A549 (cell line): ENCODE results near the gene CCDC34. TPM values are rescaled to one million over a fixed set of nuclear protein-coding genes. Genes with fewer than 3 reads are reported as not detected.
A peak's percentile ranks its signal among the peaks of the same experiment; 100 is the strongest.

ENCODE experiments used
- ATAC-seq, 2 experiments: fragments of 200-7000 bp in 1 of 2; fragments of >200 bp in 1 of 2; cut with Nextera tagmentation in 1 of 2; cut with Tn5 transposase in 1 of 2; 3 replicates each; pipeline versions ENCODE4 v1.8.0 to v1.9.1; 2018 to 2020; ENCODE audit warnings: mild to moderate bottlenecking in 1 of 2, moderate library complexity in 1 of 2
- CTCF ChIA-PET: fragments of 300-600 bp; sonication (Branson Sonifier 250); formaldehyde crosslinking; extraction: SDS; loops from one replicate; lab custom pipeline; 2021; ENCODE audit warnings: antibody characterized with exemption, inconsistent platforms; lab: Yijun Ruan, JAX
- POLR2A ChIA-PET: fragments of 350-600 bp; formaldehyde crosslinking; extraction: SDS; loops from one replicate; lab custom pipeline; 2021; ENCODE audit warnings: antibody characterized with exemption, inconsistent platforms; lab: Yijun Ruan, JAX
- DNase-seq, 2 experiments: peaks; one replicate each; pipeline versions ENCODE4 v3.0.0 to v3.0.0-alpha.2; 2011 to 2016; ENCODE audit warnings: low read depth in 1 of 2, low spot score in 1 of 2
- FAIRE-seq: peaks from 2 replicates; lab custom pipeline; 2011; peaks lifted over from hg19 to GRCh38; lab: Jason Lieb, UNC
- H3K27ac ChIP-seq, 2 experiments: fragments of >200 bp; sonication (Bioruptor Twin); formaldehyde crosslinking; 3 replicates each; pipeline ENCODE4 v1.5.1; 2016 to 2017
- H3K4me1 ChIP-seq: fragments of >200 bp; sonication (Bioruptor Twin); formaldehyde crosslinking; 3 replicates; pipeline ENCODE4 v1.6.1; 2016
- H3K4me2 ChIP-seq: fragments of >200 bp; sonication (Bioruptor Twin); formaldehyde crosslinking; 3 replicates; pipeline ENCODE4 v1.6.1; 2016
- H3K4me3 ChIP-seq: fragments of >200 bp; sonication (Bioruptor Twin); formaldehyde crosslinking; 3 replicates; pipeline ENCODE4 v1.5.1; 2016
- H3K9me3 ChIP-seq: fragments of >200 bp; sonication (Bioruptor Twin); formaldehyde crosslinking; 3 replicates; pipeline ENCODE4 v1.6.1; 2016
- CBX2 ChIP-seq: fragments of 200-600 bp; sonication (generic); IDR thresholded peaks from 2 replicates; pipeline ENCODE4 v1.6.1; 2016; ENCODE audit warnings: low read depth, mild to moderate bottlenecking, borderline replicate concordance
- CBX8 ChIP-seq: fragments of 200-600 bp; sonication (generic); IDR thresholded peaks from 2 replicates; pipeline ENCODE4 v1.6.1; 2016
- CEBPB ChIP-seq, 2 experiments: fragments of >200 bp in 1 of 2; sonication (Bioruptor Twin) in 1 of 2; formaldehyde crosslinking in 1 of 2; IDR thresholded peaks; 2 replicates each; pipeline ENCODE4 v1.6.1; 2012 to 2016
- CHD2 ChIP-seq: fragments of 150-350 bp; IDR thresholded peaks from 2 replicates; pipeline ENCODE4 v1.6.1; 2014; ENCODE audit warnings: low read length; ENCODE audit not compliant: partially characterized antibody
- CHD4 ChIP-seq: fragments of 200-600 bp; sonication (generic); IDR thresholded peaks from 2 replicates; pipeline ENCODE4 v1.6.1; 2016; ENCODE audit warnings: antibody characterized with exemption, mild to moderate bottlenecking, borderline replicate concordance
- CTCF ChIP-seq: fragments of >200 bp; sonication (Bioruptor Twin); formaldehyde crosslinking; IDR thresholded peaks from 3 replicates; pipeline ENCODE4 v1.5.1; 2016
- ESRRA ChIP-seq: fragments of 150-350 bp; IDR thresholded peaks from 2 replicates; pipeline ENCODE4 v1.6.1; 2014; ENCODE audit warnings: mild to moderate bottlenecking, low read length, borderline replicate concordance
- FOSL2 ChIP-seq, 2 experiments: fragments of 450-650 bp in 1 of 2; fragments of >200 bp in 1 of 2; sonication (Bioruptor Twin) in 1 of 2; formaldehyde crosslinking; IDR thresholded peaks; 2 replicates each; pipeline versions ENCODE4 v1.5.0 to v1.6.1; 2016 to 2020; ENCODE audit warnings: mild to moderate bottlenecking in 1 of 2, moderate library complexity in 1 of 2
- GATA3 ChIP-seq: IDR thresholded peaks from 2 replicates; pipeline ENCODE4 v1.6.1; 2012; ENCODE audit warnings: borderline replicate concordance
- HDAC2 ChIP-seq: fragments of 200-600 bp; sonication (generic); IDR thresholded peaks from 2 replicates; pipeline ENCODE4 v1.6.1; 2016
- HOXA7 ChIP-seq: fragments of 250-450 bp; sonication (Bioruptor Pico); IDR thresholded peaks from 2 replicates; pipeline ENCODE4 v1.5.0; 2020; ENCODE audit warnings: mild to moderate bottlenecking, moderate library complexity
- HOXB5 ChIP-seq: fragments of 250-450 bp; sonication (Bioruptor Pico); IDR thresholded peaks from 2 replicates; pipeline ENCODE4 v1.5.0; 2020; ENCODE audit warnings: mild to moderate bottlenecking, moderate library complexity
- JUN ChIP-seq, 2 experiments: fragments of >200 bp; sonication (Bioruptor Twin); formaldehyde crosslinking; IDR thresholded peaks; 2 replicates in 1 of 2; 3 replicates in 1 of 2; pipeline ENCODE4 v1.6.1; 2016 to 2017
- MAFK ChIP-seq: fragments of 450-650 bp; IDR thresholded peaks from 2 replicates; pipeline ENCODE4 v1.6.1; 2014; ENCODE audit not compliant: partially characterized antibody
- NFE2L2 ChIP-seq: fragments of 150-350 bp; conservative IDR thresholded peaks from 2 replicates; pipeline ENCODE4 v1.6.1; 2014; ENCODE audit warnings: low read length
- RAD21 ChIP-seq, 2 experiments: fragments of >200 bp in 1 of 2; sonication (Bioruptor Twin) in 1 of 2; formaldehyde crosslinking in 1 of 2; IDR thresholded peaks in 1 of 2; conservative IDR thresholded peaks in 1 of 2; 2 replicates in 1 of 2; 3 replicates in 1 of 2; pipeline ENCODE4 v1.6.1; 2012 to 2018; ENCODE audit warnings: inconsistent platforms in 1 of 2
- SMC3 ChIP-seq: fragments of >200 bp; sonication (Bioruptor Twin); formaldehyde crosslinking; IDR thresholded peaks from 3 replicates; pipeline ENCODE4 v1.6.1; 2018; ENCODE audit warnings: inconsistent platforms
- ZNF302 ChIP-seq: fragments of 250-450 bp; sonication (Bioruptor Pico); IDR thresholded peaks from 2 replicates; pipeline ENCODE4 v1.9.0; 2021; ENCODE audit warnings: inconsistent platforms, mild to moderate bottlenecking, moderate library complexity
- WGBS: methylation state at CpG from one replicate; pipeline ENCODE4 v1.1.6; 2017; ENCODE audit errors: missing lambda C conversion rate; 5-methylcytosine and 5-hydroxymethylcytosine counted together
- polyA plus RNA-seq, 4 experiments: library from polyadenylated mRNA; depleted of rRNA in 3 of 4; stranded (reverse); fragments of >200 nt; fragmentation: RNase III in 1 of 4; extraction: RNeasy Plus Mini Kit Qiagen cat#74134 plus additional on column Dnase treatment in 1 of 4; gene quantifications; 2 replicates in 3 of 4; 3 replicates in 1 of 4; pipeline ENCODE4 v1.2.3, GENCODE V29; 2011 to 2017
- TF ChIP-seq, protein P1 (sequence below): fragments of 250-450 bp; sonication (Bioruptor Pico); IDR thresholded peaks from 2 replicates; pipeline ENCODE4 v1.5.0; 2021; ENCODE audit warnings: mild to moderate bottlenecking, moderate library complexity, borderline replicate concordance
- TF ChIP-seq, protein P2 (sequence below): fragments of 250-450 bp; sonication (Bioruptor Pico); IDR thresholded peaks from 2 replicates; pipeline ENCODE4 v1.5.0; 2020; ENCODE audit warnings: low read depth, mild to moderate bottlenecking, moderate library complexity

CCDC34 gene
- polyA plus RNA-seq, 2 of the 4 experiments (the other 2 are of a cell fraction): 32.0 to 35.9 TPM

GRCh38 chr11:27392278-27393114 lies 29.5 kb upstream of the CCDC34 start (continued):
- no peak for TF ChIP-seq NFE2L2
- no peak for TF ChIP-seq CHD4
- TF ChIP-seq CBX8: no peak
- no peak for TF ChIP-seq ZNF302 (CRISPR knock-in tag)
- TF ChIP-seq HDAC2: no peak
- TF ChIP-seq MAFK: no peak

DNA sequence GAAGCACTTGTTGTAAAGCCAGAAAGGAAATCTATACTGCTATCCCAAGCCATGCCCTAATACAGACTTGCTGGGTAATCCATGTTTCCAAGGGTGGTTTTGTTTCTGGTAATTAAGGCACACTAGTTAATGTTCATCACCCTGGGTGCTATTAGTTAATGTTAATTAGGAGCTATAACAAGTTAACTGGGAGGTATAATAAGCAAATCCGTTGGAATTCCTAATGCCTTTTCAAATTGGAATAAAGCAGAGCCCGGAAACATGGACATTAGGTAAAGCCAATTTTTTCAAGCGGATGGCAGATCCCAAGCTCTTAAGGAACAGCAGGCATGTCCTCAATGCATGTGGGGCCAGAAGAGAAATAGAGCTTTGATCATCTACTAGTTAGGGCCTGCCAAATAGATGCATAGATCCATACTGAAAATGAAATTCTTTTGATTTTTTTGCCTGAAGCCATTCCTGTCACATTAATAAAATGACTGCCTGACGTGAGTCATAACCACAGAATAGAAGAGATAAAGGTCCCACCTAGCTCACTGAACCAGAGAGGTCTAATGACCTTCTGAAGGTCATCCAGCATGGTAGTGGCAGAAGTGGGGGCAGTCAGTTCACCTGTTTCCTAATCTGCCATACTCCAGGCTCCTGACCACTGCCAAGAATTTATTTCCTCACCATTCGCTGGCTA lies 28.5 kb upstream of the CCDC34 start:
- Histone ChIP-seq H3K27ac (peak overlapping the region; percentile 90 to 96), H3K4me3 (no peak overlapping the region), H3K9me3 (no peaks in the 10 kb centered on the region), H3K4me1 (peaks cover 93% of the 10 kb centered on the region), H3K4me2 (peak overlapping the region; percentile 90)
- CTCF ChIA-PET: interaction anchor here (0.9 to 2.1 kb wide), 5 partner anchors 10 to 208 kb away, joined by 3 to 10 read pairs (median 5); no protein-coding TSS in a partner anchor
- DNase-seq (no peak), FAIRE-seq (no peak), ATAC-seq (no peak)
- POLR2A ChIA-PET: interaction anchor here (0.6 kb wide), 1 partner anchor 10 kb away, joined by 3 read pairs; no protein-coding TSS in a partner anchor
- 53% methylated on average over 5 of the region's 5 CpGs for WGBS
- no peak for TF ChIP-seq HOXA7 (CRISPR knock-in tag)
- TF ChIP-seq, protein P1, sequence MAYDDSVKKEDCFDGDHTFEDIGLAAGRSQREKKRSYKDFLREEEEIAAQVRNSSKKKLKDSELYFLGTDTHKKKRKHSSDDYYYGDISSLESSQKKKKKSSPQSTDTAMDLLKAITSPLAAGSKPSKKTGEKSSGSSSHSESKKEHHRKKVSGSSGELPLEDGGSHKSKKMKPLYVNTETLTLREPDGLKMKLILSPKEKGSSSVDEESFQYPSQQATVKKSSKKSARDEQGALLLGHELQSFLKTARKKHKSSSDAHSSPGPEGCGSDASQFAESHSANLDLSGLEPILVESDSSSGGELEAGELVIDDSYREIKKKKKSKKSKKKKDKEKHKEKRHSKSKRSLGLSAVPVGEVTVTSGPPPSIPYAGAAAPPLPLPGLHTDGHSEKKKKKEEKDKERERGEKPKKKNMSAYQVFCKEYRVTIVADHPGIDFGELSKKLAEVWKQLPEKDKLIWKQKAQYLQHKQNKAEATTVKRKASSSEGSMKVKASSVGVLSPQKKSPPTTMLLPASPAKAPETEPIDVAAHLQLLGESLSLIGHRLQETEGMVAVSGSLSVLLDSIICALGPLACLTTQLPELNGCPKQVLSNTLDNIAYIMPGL (CRISPR knock-in tag): no peak
- peak; percentile 68; the same call in 1 of the 2 replicates for TF ChIP-seq ESRRA
- TF ChIP-seq JUN (IDR thresholded peaks at IDR 0.05): no peak
- no peak for TF ChIP-seq FOSL2 (IDR thresholded peaks at IDR 0.05)
- TF ChIP-seq FOSL2 (CRISPR knock-in tag; IDR thresholded peaks at IDR 0.05): peak; percentile 41; the same call in 1 of the 2 replicates
- peak; percentile 24; the same call in 1 of the 2 replicates for TF ChIP-seq GATA3
- TF ChIP-seq HOXB5 (CRISPR knock-in tag): no peak

- TF ChIP-seq SMC3 (peak; percentile 49), CBX2 (no peak), RAD21 (conservative IDR thresholded peaks at IDR 0.05 in 1 of 2, IDR thresholded peaks at IDR 0.05 in 1 of 2) (peak in 1 of 2 experiments; percentile 33; a peak in 3 of 5 replicates), CEBPB (IDR thresholded peaks at IDR 0.05) (no peak), CTCF (peak; percentile 40; the same call in 2 of the 3 replicates), CBX8 (no peak), CHD2 (no peak)
- TF ChIP-seq, protein P2, sequence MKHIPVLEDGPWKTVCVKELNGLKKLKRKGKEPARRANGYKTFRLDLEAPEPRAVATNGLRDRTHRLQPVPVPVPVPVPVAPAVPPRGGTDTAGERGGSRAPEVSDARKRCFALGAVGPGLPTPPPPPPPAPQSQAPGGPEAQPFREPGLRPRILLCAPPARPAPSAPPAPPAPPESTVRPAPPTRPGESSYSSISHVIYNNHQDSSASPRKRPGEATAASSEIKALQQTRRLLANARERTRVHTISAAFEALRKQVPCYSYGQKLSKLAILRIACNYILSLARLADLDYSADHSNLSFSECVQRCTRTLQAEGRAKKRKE (CRISPR knock-in tag): no peak
- Histone ChIP-seq H3K27ac (peak overlapping the region; percentile 90 to 96), H3K4me2 (peak overlapping the region; percentile 90), H3K4me1 (peaks cover 97% of the 10 kb centered on the region), H3K9me3 (no peaks in the 10 kb centered on the region), H3K4me3 (peak overlapping the region; percentile 10; the same call in 1 of the 3 replicates)
- CTCF ChIA-PET: interaction anchor here (0.7 to 2.1 kb wide), 6 partner anchors 9 to 143 kb away, joined by 3 to 10 read pairs (median 4); no protein-coding TSS in a partner anchor
- WGBS: 36% methylated on average over 6 of the region's 6 CpGs
- DNase-seq (peak in 1 of 2 experiments; percentile 37), FAIRE-seq (no peak), ATAC-seq (peak in 1 of 2 experiments; percentile 55; a peak in 3 of 6 replicates)
- POLR2A ChIA-PET: no interaction called here
Measured at GRCh38 chr11:27390318-27391295, 27.6 kb upstream of the CCDC34 start.
